ENCODE measurements around the gene CD93.

The CD93 gene

DNA sequence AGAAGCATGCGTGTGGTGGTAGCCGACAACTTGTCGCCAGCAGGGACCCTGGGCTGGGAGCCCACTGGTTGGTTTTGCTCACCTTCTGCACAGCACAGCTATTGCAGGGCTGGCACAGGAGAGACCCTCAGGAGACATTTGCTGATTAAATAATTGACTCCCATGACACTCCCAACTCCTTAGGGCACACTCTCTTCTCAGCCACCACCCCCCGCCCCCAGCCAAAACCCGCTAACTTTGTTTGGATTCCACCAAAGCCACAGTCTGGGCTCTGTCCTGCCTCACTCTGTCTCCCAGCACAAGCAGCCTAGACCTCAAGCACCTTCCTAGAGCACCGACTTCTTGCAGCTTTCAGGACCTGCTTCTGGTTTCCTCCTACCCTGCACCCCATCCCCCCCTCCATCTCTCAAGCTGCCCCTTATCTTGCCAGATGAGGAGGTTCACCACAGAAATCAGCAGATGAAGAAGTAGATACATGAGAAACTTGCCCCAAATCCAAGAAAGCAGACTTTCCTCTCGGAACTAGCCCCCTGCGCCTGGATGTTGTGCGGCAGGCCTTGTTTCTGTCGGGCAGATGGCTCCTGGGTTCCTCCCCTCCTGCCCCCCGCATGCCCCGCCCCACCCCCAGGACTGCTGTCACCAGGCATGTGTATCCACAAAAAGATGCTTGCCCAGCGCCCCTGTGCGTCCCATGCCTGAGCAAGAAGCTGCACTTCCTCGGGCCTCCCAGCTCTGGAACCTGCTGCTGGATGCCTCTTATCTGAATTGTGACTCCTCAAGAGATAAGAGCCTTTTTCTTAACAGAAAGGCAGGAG, 35.0 kb upstream of the CD93 start:
- DNase-seq = no peak

DNA sequence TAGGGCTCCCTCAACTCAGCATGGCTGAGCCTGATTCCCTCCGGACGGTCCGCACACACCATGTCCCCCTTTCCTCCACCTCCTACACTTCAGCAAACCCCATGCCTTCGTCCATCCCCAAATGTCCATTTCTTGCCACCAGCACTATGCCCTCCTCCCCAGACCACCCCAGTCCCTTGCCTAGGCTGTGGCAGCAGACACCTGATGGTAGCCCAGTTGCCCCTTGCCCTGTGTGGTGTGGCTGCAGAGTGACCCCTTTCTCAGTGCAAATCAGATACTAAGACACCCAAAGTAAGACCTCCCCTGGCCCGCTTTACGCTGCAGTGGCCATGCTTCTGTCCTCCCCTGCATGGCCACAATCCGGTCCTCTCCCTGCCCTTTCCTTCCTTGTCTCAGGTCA, 34.1 kb upstream of the CD93 start:
- no peak for DNase-seq

DNA sequence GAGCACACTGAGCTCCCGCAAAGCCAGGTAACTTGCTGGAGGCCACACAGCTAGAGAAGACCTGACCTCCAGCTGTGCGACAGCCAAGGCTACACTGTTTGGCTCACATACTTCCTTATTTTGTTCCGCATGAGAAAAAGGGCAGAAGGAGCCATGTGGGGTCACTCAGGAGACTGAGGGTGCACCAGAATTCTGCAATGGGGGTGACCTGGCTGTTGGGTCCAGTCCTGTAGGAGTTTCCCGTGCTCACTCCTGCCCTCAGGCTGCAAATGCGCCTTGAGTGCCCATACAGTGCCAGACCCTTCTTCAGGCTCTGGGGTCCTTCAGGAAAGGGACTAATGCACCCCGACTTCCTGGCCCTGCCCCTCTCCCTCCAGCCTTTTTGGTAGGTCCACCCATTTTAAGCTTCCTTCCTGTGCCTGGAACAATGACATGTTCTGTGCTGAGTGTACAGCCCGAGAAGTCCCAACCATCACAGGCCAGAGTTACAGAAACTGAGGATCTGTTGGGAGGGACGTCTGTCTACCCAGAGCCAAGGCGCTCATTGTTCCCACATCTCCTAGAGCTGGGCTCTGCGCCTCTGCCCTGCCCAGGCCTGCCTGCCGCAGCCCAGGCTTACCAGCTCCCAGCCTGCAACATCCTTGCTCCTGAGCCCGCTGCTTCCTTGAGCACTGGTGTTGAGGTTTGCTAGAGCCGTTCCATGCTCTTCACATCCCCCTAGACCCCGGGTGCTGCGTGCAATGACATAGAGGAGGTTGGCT, 33.5 kb upstream of the CD93 start:
- DNase-seq = no peak

DNA sequence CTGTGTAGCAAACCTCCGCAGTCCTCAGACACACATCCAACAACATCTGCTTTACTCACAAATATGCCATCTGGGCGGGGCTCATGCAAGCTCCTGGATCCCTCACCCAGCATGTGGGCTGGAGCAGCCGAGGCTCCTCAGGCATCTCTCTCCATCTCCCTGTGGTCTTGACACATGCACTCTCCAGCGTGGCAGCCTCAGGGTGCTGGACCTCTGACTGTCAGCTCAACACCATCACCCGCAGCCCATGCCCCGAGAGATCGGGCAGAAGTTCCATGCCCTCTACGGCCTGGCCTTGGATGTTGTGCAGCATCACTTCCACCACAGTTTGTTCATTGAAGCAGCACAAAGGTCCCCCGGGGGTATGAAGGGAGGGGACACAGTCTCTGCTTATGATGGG, 32.6 kb upstream of the CD93 start:
- no peak for DNase-seq

DNA sequence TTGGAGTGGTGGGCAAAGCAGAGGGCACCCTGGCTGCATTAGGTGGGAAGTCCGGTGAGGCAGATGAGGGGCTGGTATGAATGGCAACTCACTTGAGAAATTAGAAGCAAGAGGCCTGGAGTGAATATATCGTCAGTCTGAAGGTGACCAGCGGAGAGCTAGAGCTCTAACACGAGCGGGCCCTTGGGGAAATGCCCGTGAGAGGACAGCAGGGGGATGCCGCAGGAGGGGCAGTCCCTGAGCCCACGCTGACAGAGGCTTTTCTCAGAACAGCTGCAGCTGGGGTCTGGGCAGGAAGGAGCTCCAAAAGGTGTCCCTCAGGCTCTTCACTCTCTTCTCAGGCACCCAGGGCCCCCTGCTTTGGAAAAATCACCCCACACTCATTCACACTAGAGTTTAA, 32.0 kb upstream of the CD93 start:
- DNase-seq = no peak

DNA sequence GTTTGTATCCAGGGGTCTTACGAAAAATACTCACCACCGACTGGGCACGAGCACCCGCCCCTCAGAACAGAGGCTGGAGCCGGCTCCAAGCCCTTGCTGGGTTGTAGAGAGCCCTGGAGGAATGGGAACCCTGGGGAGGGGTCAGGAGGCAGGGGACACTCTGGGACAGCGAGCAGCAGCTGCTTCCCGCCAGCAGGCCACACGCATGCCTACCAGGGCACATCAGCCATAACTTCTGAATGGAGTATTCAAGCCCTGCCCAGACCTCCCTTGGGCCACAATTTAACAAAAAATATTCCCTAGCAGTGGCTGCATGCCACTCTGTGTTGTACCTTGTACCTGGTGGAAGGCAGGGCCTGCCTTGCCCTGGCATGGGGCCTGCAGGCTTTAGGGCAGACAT, 31.6 kb upstream of the CD93 start:
- no peak for DNase-seq

DNA sequence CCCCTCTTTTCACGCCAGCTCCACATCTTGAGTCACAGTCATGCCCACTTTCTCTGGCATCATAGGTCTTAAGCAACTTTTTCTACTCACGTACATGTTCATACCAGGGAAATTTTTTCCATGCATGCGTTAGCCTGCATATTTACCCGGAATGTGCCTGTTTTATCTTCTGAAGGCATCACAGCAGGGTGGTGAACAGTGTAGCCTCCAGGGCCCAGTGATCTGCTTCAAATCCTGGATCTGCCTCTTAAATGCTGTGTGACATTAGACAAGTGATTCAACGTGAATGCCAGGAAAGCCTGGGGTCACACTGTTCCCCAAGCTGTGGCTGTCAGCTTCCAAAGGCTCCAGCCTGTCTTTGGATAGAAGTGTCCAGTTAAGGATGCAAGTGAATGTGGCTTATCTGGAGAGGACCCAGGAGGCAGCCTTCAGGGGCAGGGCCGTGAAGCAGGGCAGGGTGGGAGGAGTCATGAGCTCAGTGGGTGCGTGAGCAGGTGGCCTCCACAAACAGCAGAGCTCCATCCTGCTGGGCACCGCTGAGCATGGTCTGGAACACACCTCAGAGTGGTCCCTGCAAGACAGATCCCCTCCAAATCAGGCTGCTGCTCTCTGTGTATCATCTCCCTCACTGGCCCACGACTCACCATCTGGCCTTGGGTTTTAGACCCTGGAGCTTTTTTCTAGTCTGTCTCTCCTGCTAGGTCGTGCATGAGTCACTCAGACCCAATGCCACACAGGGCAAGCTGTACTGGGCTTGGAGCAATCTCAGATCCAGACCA, 30.4 kb upstream of the CD93 start:
- peak; percentile 55 for DNase-seq

DNA sequence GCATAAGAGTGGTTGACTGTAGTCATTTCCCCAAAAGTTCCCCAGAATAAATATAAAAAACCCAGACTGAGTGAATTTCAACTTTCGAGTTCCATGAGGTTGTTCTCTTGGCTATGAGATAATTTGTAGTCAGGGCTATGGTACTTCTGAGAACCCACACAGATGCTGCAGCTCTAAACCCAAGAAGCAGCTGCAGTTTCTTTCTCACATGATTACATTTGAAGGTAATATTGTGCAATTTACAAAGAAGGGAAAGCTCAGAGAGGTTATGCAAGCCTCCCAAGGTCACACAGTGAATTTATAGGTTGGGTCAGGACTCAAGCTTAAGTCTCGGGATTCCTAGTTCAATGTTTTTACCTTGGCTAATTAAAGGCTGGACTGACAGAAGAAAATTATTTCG, 29.7 kb upstream of the CD93 start:
- no peak for DNase-seq

DNA sequence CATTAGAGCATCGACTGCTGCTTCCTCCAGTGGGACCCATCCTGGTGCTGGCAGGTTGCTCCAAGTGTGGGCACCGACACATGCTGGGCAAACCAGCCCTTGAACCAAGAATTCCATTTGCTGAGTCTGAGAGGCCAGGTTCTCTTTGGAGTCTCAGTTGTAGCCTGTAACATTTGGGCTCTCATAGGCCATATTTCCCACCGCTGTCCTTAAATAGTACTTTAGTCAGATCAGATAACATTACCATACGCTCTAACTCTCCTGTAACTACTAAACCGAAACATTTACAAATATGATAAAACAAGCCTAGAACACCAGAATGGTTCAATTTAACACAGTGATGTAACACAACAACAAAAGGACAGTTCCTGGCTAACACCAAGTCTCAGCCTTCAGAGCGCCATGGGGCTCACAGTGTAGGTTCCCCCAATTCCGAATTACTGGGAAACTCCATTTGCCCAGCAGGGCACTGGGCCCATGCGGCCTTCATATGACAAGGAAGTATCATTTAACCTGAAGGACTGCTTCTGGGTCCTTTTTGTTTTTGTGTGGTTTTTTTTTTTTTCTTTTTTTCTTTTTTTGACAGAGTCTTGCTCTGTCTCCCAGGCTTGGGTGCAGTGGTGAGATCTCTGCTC, 28.4 kb upstream of the CD93 start:
- no peak for DNase-seq

DNA sequence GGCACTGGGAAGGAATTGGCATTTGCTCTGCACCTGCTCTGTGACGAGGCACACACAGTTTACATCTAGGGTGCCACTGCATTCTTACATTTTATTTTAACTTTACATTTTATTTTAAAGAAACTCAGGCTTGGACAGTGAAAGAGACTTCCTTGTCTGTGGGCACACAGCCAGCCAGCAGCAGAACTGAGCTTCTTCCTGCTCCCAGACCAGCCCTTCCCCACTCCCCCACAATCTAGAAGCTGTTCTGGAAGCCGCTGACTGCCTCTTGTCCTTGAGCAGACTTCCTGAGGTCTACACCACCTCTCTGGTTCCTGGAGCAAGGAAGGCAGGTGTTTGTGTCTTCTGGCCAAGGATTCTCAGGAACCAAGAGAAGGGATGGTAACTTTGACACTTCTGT, 27.9 kb upstream of the CD93 start:
- no peak for DNase-seq

DNA sequence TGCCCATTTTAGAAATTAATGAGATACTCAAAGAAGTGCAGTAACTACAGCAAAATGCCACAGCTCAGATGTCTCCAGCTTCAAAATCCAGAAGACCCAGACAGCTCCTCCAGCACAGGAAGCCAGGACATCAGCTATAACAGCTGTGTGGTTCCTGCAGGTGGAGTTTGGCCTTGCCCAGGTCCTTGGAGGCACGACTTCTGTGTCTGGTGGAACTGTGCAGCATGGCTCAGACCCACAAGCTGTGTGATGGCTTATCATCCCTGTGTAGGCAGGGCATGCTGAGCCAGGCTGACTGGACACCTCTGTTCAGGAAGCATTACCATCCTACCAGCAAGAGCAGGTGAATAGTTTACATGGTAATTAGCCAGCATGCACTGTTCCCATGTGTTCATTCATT, 26.5 kb upstream of the CD93 start:
- DNase-seq = no peak

DNA sequence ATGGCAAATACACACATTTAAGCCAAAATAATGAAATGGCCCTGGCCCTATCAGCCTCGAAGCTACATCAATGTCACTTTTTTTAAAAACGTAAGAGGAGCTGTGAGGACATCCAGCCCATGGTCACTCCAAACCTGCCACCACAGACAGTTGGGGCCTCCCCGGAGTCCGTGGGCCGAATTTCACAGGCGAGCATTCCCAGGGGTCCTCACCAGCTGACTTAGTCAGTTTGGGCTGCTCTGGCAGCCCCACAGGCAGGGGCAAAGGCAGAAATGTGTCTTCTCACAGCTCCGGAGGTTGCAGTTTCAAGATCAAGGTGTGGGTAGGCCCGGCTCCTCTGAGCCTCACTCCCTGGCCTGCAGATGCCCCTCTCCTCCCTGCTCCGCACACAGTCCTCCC, 25.8 kb upstream of the CD93 start:
- no peak for DNase-seq

DNA sequence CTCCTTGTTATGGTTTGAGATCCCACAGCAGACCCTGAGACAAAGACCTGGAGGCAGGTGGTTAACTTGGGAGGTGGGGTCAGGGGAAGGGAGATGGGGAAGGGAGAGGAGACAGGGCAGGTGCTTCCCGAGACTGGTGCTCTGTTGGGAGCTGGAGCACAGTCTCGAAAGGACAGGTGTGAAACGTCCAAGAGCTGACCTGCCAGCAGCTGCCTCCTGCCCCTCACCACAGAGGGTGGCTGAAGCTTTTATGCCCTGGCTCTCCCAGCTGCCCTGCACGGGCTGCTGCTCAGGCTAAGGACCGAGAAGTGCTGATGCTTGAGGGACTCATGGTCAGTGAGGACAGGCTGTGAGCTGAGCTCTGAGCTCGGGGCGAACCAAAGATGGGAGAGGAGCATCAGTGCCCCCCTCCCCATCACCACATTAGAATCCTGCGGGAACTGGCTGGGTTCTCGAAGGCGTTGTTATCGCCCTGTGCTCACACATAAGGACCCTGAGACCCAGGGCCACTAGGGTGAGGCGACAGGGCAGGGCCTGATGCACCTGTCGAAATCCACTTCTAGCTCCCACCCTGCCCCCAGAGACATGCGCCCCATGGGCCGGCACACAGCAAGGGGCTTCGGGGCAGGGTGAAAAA, 25.3 kb upstream of the CD93 start:
- DNase-seq = peak; percentile 52

DNA sequence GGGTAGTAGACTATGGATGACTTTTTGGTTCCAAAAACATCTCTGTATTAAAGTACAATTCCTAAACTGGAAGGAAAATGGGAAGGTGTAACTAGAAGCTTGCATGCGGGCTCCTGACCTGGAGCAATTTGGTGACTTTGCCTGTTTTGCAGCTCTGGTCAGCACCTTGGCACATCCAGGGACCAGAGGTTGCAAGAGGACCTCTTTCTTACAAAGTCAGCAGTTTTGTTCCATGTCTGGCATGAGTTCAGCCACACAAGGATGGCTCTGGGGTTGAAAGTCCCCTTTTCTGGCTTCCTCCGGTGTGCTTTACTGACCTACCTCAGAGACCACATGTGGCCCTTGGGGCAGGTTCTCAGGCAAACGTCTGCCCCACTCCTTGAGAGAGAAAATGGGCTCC, 22.7 kb upstream of the CD93 start:
- no peak for DNase-seq

DNA sequence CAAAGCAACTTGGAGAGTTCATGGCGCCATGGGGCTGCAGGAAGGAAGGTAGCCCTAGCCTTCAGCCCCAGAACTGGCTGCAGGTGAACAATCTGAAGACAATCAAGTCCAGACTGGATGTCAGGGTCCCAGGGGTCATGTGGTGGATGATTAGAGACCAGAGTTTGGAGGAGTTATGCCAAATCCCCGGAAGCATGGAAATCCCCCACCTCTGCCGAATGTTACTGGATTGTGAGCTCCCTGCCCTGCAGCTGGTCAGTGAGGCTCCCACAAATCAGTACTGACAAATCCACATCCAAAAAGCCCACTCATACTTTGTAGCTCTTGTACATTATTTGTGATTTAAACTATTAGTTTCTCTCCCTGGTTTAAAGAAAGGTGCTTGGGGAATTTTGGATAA, 21.3 kb upstream of the CD93 start:
- DNase-seq = no peak

DNA sequence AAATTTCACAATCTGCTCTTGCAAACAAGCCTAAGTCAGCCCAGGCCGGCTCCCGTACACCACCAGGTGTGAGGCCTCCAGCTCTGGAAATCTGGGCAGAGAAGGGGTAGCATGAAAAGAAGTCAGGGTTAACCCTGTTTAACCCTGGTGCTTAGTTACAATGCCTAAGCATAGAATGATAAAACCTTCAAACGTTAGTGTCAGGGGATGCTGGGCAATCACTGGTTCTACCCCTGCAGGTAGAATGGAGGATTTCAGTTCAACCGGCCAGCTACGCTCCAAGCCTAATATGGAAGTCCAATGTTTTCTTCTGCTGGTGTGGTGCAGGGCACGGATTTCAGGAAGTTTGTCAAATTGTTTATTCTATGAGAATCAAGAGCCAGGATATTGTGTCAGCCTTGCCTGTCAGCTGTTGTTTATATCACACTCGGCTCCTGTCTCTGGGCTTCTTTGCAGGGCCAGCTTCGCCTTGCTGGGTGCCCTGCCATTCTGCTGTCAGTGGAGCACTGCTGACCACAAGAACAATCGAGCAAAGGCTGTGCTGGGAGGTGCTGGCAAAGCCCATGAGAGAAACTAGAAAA, 20.2 kb upstream of the CD93 start:
- no peak for DNase-seq

DNA sequence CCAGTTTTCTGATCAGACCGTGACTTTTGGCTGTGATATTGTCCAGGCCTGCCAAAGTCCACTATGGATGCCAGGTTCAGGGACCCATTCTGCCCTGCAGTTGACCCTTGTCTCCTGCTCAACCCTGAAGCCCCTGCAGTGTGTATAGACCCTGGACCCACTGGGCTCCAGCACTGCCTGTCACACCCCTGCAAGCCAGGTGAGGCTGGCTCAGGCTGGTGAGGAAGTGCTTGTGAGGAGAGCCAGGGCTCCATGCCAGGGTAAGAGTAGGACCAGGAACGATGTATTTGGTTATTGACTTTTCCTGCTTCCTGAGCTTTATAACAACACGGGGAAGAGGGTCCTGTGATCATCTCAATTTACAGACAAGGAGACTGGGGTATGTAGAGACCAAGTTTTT, 19.1 kb upstream of the CD93 start:
- DNase-seq = no peak

DNA sequence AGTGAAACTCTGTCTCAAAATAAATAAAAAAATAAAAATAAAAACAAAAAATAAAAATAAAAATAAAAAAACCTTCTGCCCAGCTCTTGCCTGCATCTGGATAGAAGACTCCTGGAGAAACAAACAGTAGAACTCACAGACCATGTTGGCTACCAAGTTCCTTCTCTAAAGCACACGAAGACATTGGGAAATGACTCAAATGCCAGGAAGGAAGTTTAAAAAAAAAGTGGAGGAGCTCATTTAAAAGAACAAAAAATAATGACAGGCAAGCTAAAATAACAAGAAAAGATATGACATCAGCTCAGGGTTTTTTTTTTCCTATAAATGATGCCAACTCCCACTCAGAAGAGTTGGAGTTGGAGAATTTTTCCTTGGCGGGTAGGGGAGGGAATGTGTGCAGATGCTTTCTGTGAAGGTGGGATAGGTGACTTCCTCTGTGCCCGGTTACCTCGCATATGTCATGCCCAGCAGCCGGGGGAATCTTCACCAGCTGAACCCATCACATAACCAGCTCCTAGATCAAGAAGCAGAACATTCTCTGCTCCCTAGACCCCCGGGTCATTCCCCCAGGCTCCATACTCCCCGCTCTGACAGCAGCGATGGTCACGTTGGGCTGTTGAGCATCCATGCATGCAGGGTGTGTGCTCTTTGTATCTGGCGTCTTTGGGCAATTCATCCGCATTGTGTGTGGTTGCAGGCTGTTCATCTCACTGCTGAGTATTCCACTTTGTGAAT, 17.3 kb upstream of the CD93 start:
- no peak for DNase-seq

DNA sequence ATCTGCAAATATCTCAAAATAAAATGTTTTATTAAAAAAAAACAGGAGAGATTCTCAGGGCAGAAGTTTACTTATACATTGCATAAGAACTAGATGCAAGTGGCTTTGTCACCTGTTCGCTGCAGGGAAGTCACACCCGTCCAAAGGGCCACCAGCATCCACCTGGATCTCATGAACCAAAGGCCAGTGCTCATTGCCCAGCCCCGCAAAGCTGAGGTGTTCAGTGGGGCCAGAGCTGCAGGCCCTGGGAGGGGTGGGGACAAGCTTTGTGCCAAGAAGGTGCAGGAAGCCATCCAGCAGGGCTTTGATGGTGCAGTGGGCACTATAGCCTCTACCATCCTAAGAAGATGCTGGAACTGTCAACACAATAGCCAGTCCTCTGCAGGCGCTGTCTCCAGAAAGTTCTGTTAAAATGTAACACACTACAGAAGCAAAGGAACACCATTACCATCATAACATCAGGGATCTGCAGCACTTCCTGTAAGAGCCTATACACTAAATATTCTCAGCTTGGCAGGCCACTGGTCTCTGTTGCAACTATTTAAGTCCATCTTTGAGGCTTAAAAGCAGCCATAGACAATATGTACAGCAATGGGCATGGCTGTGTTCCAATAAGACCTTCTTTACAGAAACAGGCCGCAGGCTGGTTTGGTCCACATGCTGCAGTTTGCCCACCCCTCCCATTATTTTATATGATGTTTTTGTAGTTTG, 15.7 kb upstream of the CD93 start:
- DNase-seq = no peak

DNA sequence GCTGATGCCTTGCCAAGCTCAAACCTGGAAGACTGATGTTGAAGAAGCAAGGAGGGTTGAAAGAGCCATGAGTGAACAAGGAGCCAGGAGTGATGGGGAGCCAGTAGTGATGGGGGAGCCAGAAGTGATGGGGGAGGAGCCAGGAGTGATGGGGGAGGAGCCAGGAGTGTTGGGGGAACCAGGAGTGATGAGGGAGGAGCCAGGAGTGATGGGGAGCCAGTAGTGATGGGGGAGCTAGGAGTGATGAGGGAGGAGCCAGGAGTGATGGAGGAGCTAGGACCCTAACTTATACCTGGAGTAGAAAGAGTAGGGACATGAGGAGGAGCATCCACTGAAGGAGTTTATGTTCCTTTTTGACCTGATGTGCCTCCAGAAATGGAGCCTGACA, 14.6 kb upstream of the CD93 start:
- no peak for DNase-seq

Measured in NCI-H345 (cell line).